Keratinocyte (primary cell): ENCODE data around the gene CYTH2.

ENCODE experiments used
- EZH2 ChIP-seq: IDR thresholded peaks from one replicate; pipeline ENCODE4 v1.6.1; 2012; ENCODE audit warnings: inconsistent platforms, mild to moderate bottlenecking, low read length, moderate library complexity
- TF ChIP-seq, protein P1 (sequence below), 3 experiments: IDR thresholded peaks in 1 of 3; conservative IDR thresholded peaks in 1 of 3; optimal IDR thresholded peaks in 1 of 3; 2 replicates in 2 of 3; 3 replicates in 1 of 3; pipeline versions ENCODE3 to v1.5.1; 2011; ENCODE audit warnings: low read length in 3 of 3, mild to moderate bottlenecking in 3 of 3, moderate library complexity in 2 of 3, control low read depth in 1 of 3, inconsistent platforms in 1 of 3; ENCODE audit not compliant: insufficient read depth in 2 of 3; ENCODE audit errors: extremely low read depth in 1 of 3

GRCh38 chr19:48476176-48476575, 7.0 kb downstream of the CYTH2 start:
- TF ChIP-seq EZH2, result no peak
- TF ChIP-seq, protein P1, sequence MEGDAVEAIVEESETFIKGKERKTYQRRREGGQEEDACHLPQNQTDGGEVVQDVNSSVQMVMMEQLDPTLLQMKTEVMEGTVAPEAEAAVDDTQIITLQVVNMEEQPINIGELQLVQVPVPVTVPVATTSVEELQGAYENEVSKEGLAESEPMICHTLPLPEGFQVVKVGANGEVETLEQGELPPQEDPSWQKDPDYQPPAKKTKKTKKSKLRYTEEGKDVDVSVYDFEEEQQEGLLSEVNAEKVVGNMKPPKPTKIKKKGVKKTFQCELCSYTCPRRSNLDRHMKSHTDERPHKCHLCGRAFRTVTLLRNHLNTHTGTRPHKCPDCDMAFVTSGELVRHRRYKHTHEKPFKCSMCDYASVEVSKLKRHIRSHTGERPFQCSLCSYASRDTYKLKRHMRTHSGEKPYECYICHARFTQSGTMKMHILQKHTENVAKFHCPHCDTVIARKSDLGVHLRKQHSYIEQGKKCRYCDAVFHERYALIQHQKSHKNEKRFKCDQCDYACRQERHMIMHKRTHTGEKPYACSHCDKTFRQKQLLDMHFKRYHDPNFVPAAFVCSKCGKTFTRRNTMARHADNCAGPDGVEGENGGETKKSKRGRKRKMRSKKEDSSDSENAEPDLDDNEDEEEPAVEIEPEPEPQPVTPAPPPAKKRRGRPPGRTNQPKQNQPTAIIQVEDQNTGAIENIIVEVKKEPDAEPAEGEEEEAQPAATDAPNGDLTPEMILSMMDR (optimal IDR thresholded peaks at IDR 0.05 in 1 of 3, IDR thresholded peaks at IDR 0.05 in 1 of 3, conservative IDR thresholded peaks at IDR 0.05 in 1 of 3; ENCODE audit: extremely low read depth in 1 of 3, insufficient read depth in 2 of 3, low read length in 3 of 3), result no peak
